Uterus (tissue), 2 donors: ENCODE data around the gene CREBZF.

Experiments
- CTCF ChIP-seq, 4 experiments: fragments of 200-600 bp in 2 of 4; fragments of 450-650 bp in 2 of 4; sonication (generic) in 2 of 4; IDR thresholded peaks; one replicate each; pipeline ENCODE4 v1.5.1; 2016 to 2019; ENCODE audit warnings: antibody characterized with exemption in 4 of 4, mild to moderate bottlenecking in 2 of 4, moderate library complexity in 1 of 4
- POLR2A ChIP-seq, 2 donors: fragments of 450-650 bp; IDR thresholded peaks; one replicate each; pipeline ENCODE4 v1.6.1; 2016; ENCODE audit warnings: antibody characterized with exemption in 2 of 2, mild to moderate bottlenecking in 1 of 2, moderate library complexity in 1 of 2

GRCh38 chr11:85656777-85657176 lies 8.2 kb downstream of the CREBZF start:
- no peak for TF ChIP-seq POLR2A (IDR thresholded peaks at IDR 0.05)
- no peak for TF ChIP-seq CTCF (IDR thresholded peaks at IDR 0.05)
